OCI-LY7 (cell line): Measurements from ENCODE around the gene TRIO. TPM values are rescaled to one million over a fixed set of nuclear protein-coding genes. Genes with fewer than 3 reads are reported as not detected.

Experiments
- BruUV-seq: library from RNA; stranded (reverse); fragments of 400-500 nt; replicated peaks from 2 replicates; lab custom pipeline; 2021; lab: Mats Ljungman, UMichigan
- CTCF ChIA-PET: fragments of 300-600 bp; sonication (Branson Sonifier 250); formaldehyde crosslinking; loops from one replicate; lab custom pipeline; 2022; ENCODE audit warnings: antibody characterized with exemption; ENCODE audit not compliant: unreplicated experiment; lab: Charles Lee
- POLR2A ChIA-PET: fragments of 300-600 bp; sonication (Branson Sonifier 250); formaldehyde crosslinking; loops from one replicate; lab custom pipeline; 2022; ENCODE audit warnings: antibody characterized with exemption; lab: Charles Lee
- DNase-seq: peaks from one replicate; pipeline ENCODE4 v3.0.0-alpha.2; 2015; ENCODE audit warnings: low spot score
- H2AFZ ChIP-seq: fragments of 200-600 bp; sonication (generic), shearing (Covaris generic); 2 replicates; pipeline ENCODE4 v1.6.1; 2014; ENCODE audit warnings: mild to moderate bottlenecking, antibody characterized with exemption, low read length, moderate library complexity
- H3K27ac ChIP-seq: fragments of 200-600 bp; sonication (generic); 2 replicates; pipeline ENCODE4 v1.5.1; 2014; ENCODE audit warnings: mixed run types, low read depth, mild to moderate bottlenecking, moderate library complexity, low read length, inconsistent platforms; ENCODE audit not compliant: poor library complexity, severe bottlenecking
- H3K36me3 ChIP-seq: fragments of 200-600 bp; sonication (generic); 2 replicates; pipeline ENCODE4 v1.6.1; 2014; ENCODE audit warnings: mild to moderate bottlenecking, antibody characterized with exemption, low read length, moderate library complexity, mixed read lengths; ENCODE audit not compliant: insufficient read depth
- H3K4me1 ChIP-seq: fragments of 200-600 bp; sonication (generic); 2 replicates; pipeline ENCODE4 v1.5.1; 2014; ENCODE audit warnings: mild to moderate bottlenecking, low read length; ENCODE audit not compliant: insufficient read depth, poor library complexity, severe bottlenecking
- H3K4me2 ChIP-seq: fragments of 200-600 bp; sonication (generic); 2 replicates; pipeline ENCODE4 v1.6.1; 2014; ENCODE audit warnings: mild to moderate bottlenecking, low read length
- H3K4me3 ChIP-seq: fragments of 200-600 bp; sonication (generic); 2 replicates; pipeline ENCODE4 v1.5.1; 2014; ENCODE audit warnings: mild to moderate bottlenecking, low read depth, low read length; ENCODE audit not compliant: poor library complexity, severe bottlenecking
- H3K79me2 ChIP-seq: fragments of 200-600 bp; sonication (generic); 2 replicates; pipeline ENCODE4 v1.6.1; 2016; ENCODE audit warnings: low read depth, mild to moderate bottlenecking, low read length, moderate library complexity, mixed read lengths; ENCODE audit not compliant: insufficient read depth
- H3K9me2 ChIP-seq: fragments of 200-600 bp; sonication (generic); 2 replicates; pipeline ENCODE4 v1.6.1; 2016; ENCODE audit warnings: mild to moderate bottlenecking, low read length, mixed read lengths; ENCODE audit not compliant: insufficient read depth
- H3K9me3 ChIP-seq: fragments of 200-600 bp; sonication (generic); 2 replicates; pipeline ENCODE4 v1.6.1; 2014; ENCODE audit warnings: mild to moderate bottlenecking, mixed run types, low read length, mixed read lengths
- H4K20me1 ChIP-seq: fragments of 200-600 bp; sonication (generic); 2 replicates; pipeline ENCODE4 v1.6.1; 2014; ENCODE audit warnings: mild to moderate bottlenecking, antibody characterized with exemption, low read length, moderate library complexity, mixed read lengths; ENCODE audit not compliant: insufficient read depth
- CTCF ChIP-seq: fragments of 200-600 bp; sonication (generic); conservative IDR thresholded peaks from 2 replicates; pipeline ENCODE4 v1.5.1; 2014; ENCODE audit warnings: mild to moderate bottlenecking, antibody characterized with exemption, low read length, moderate library complexity, mixed read lengths
- EZH2phosphoT487 ChIP-seq: fragments of 200-600 bp; sonication (generic); IDR thresholded peaks from 2 replicates; pipeline ENCODE4 v1.6.1; 2018; ENCODE audit warnings: low read depth, borderline replicate concordance, mild to moderate bottlenecking, mixed run types, antibody characterized with exemption, low read length, moderate library complexity, mixed read lengths
- intact Hi-C: fragments of 100-400 bp; cut with micrococcal nuclease; formaldehyde crosslinking; loops from one replicate; pipeline ENCODE4 v1.10.0; 2022; ENCODE audit not compliant: unreplicated experiment
- total RNA-seq, 2 experiments: library from RNA; depleted of rRNA in 1 of 2; stranded (reverse); fragments of >200 nt in 1 of 2; shearing (Covaris generic) in 1 of 2; gene quantifications; 2 replicates each; pipeline ENCODE4 v1.2.3, GENCODE V29; 2014 to 2022

TRIO gene
- total RNA-seq, 2 experiments from 2014 or later: 35.8 to 55.1 TPM

DNA sequence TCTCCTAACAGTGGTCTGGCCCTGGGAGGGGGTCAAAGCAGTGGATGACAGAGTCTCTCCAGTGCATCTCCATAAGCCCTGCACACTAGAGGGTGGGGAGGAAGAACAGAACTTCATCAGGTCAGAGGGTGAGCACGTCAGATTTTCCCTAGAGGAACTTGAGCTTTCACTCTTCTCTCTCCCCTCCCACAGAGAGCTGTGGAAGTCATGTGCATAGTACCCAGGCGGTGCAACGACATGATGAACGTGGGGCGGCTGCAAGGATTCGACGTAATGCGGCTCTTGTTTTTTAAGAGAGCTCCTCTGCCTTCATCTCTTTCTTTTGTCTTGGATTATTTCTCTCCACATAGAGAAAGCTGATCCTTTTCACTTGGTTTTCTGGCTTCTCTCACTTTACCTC lies 338.2 kb downstream of the TRIO start:
- ChIA-PET POLR2A (interaction anchor here (0.7 to 0.9 kb wide), 4 partner anchors 43 to 571 kb away, joined by 3 to 6 read pairs (median 4); no protein-coding TSS in a partner anchor), CTCF (no interaction called here)
- DNase-seq: no peak
- Histone ChIP-seq H2AFZ (no peak overlapping the region), H3K4me1 (no peaks in the 10 kb centered on the region), H3K4me2 (no peak overlapping the region), H3K9me3 (no peaks in the 10 kb centered on the region), H4K20me1 (no peaks in the 10 kb centered on the region), H3K4me3 (no peak overlapping the region), H3K36me3 (0 out of 2 replicates have a peak, but pooled peaks cover 3% of the 10 kb centered on the region), H3K79me2 (no peaks in the 10 kb centered on the region), H3K27ac (no peak overlapping the region), H3K9me2 (no peaks in the 10 kb centered on the region)
- intact Hi-C loops: no loop called here
- TF ChIP-seq CTCF (no peak), EZH2phosphoT487 (no peak)
- BruUV-seq: no TSS peak

GRCh38 chr5:14482085-14482484 lies 338.9 kb downstream of the TRIO start:
- Histone ChIP-seq H4K20me1 (no peaks in the 10 kb centered on the region), H3K36me3 (0 out of 2 replicates have a peak, but pooled peaks cover 3% of the 10 kb centered on the region), H3K9me2 (no peaks in the 10 kb centered on the region), H3K27ac (no peak overlapping the region), H3K4me1 (no peaks in the 10 kb centered on the region), H3K4me3 (no peak overlapping the region), H3K79me2 (no peaks in the 10 kb centered on the region), H2AFZ (no peak overlapping the region), H3K4me2 (no peak overlapping the region), H3K9me3 (no peaks in the 10 kb centered on the region)
- BruUV-seq: no TSS peak
- CTCF ChIA-PET: no interaction called here
- no peak for DNase-seq
- POLR2A ChIA-PET: interaction anchor here (0.7 to 0.9 kb wide), 3 partner anchors 78 to 571 kb away, joined by 3 to 6 read pairs (median 5); no protein-coding TSS in a partner anchor
- intact Hi-C loops: no loop called here
- TF ChIP-seq EZH2phosphoT487 (no peak), CTCF (no peak)

DNA sequence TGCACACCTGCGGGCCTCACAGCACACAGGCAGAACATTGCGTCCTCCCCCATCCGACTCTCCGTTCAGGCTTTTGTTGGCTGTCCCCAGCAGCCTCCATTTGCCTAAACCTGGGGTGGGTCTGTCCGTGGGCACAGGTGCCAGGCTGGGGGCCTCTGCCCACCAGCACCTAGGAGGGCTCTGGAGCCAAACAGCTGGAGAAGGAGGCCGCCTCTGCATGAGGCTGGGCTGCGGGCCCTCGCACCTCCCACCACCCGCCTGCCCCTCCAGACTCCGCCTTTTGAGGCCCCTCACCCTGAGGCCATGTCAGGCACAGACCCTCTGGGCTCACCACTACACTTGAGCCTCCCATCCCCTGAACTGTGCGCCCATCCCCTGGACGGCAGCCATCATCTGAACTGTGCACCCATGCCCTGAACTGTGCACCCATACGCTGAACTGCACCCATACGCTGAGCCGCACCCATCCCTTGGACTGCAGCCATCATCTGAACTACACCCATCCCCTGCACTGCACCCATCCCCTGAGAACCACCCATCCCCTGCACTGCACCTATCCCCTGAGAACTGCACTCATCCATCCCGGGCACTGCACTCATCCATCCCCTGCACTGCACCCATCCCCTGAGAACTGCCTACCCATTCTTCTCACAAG lies 340.5 kb downstream of the TRIO start:
- Histone ChIP-seq H3K36me3 (0 out of 2 replicates have a peak, but pooled peaks cover 3% of the 10 kb centered on the region), H3K27ac (no peak overlapping the region), H3K79me2 (no peaks in the 10 kb centered on the region), H3K4me2 (no peak overlapping the region), H3K9me2 (no peaks in the 10 kb centered on the region), H2AFZ (no peak overlapping the region), H3K4me3 (no peak overlapping the region), H3K9me3 (no peaks in the 10 kb centered on the region), H3K4me1 (no peaks in the 10 kb centered on the region), H4K20me1 (no peaks in the 10 kb centered on the region)
- intact Hi-C loops: no loop called here
- POLR2A ChIA-PET: no interaction called here
- BruUV-seq: no TSS peak
- TF ChIP-seq CTCF (no peak), EZH2phosphoT487 (no peak)
- CTCF ChIA-PET: interaction anchor here (0.6 kb wide), 1 partner anchor 58 kb away, joined by 3 read pairs; no protein-coding TSS in a partner anchor
- DNase-seq: no peak
